Amniotic stem cell (primary cell): ENCODE measurements around the gene TET2.

Experiments
- DNase-seq: peaks from one replicate; lab custom pipeline; 2025; lab: John Stamatoyannopoulos, UW

Gene TET2

DNA sequence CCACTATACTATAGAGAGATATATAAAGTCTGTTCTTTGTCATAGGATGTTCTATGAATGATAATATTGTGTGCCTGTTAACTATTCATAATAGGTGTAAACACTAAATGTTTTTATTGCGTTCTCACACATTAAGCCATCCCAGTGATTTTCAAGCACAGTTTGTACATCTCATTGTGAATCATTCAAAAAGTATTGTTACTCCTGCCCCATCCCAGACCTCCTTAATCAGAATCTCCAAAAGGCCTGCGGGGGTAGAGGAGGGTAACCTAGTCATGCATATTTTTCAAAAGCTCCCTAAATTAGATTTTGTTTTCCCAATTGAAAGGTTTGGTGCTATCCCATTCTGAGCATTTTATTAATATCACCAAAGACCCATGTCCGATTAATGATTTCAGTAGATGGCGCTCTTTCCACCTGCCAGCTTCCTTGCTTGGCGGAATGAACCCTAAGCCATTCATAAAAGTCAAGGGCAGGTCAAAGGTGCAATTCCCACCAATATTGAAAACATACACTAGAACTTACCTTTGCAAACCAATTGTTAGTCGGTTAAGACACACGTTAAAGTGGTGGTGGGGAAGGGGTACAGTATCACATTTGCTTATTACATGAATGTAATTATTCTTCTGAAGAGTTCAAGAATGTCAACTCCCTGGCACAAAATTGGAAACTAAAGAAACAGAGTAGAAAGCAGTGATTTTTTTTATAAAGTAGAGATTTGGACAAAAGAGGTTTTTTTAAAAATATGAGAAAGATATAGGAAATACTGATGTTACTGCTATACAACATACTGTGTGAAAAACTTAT lies 5.8 kb upstream of the TET2 start:
- no peak for DNase-seq

DNA sequence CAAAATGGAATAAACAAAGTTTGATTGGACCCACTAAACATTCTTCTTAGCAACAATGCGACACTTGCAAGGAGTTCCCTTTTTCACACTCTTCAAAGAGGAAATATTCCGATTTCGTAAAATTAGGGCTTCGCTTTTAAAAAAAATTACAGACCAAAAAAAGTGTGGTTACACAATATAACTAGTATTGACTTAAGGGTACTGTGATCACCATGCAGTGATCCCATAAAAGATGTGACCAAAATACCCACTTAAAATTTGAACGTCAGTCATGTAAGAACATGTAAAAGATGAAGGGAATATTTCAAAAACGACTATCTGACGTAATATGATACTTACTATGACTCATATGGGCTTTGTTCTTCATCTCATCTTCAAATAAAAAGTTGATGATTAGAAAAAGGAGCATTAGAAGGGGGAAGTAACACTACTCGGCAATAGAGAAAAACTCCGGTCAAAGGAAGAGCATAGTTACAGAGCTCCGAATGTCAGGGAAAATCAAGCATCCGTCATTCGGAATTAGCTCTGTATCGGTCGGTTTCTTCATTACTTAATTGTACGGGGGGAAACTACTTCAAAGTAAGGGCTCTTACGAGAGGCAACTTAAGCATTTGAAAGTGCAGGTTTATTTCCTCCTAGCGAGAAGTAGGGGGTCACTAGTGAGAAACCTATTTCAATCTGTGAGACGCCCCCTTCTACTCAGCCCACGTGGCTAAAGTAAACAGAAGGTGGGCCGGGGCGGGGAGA lies 1.3 kb upstream of the TET2 start:
- DNase-seq, result no peak

DNA sequence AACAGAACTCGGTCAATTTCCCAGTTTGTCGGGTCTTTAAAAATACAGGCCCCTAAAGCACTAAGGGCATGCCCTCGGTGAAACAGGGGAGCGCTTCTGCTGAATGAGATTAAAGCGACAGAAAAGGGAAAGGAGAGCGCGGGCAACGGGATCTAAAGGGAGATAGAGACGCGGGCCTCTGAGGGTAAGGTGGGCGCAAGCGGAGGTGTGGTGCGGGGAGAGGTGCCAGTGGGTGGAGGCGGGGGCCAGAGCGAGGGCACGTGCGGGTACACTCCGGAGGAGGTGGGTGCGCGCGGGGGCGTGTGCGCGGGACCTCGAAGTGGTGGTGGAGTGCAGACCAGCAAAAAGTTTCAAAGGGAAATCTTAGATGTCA lies 787 bp upstream of the TET2 start:
- DNase-seq, result no peak

DNA sequence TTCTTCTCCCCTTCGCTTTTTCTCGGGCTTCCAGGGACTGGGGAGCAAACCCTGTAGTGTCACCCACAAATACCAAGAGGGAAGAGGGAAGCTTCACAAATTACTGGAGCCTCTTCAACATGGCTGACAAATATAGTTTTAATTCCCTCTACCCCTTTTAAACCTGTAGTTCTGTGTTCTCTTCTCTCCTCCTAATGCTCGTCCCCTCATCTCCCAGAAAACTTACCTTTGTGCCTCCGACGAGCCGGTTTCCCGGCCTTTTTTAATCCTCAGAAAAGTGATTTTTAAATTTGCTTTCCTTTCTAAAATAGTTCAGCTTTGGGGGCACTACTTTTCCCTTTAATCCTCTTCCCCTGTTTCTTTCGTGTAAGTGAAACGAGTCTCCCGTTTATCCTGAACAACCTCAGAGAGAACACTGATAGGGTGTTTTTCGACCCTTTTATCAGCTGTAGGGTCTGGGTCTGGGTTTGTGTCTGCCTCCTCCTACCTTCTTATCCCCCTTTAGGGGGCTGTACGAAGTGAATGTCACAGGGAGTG lies 408 bp downstream of the TET2 start:
- no peak for DNase-seq

DNA sequence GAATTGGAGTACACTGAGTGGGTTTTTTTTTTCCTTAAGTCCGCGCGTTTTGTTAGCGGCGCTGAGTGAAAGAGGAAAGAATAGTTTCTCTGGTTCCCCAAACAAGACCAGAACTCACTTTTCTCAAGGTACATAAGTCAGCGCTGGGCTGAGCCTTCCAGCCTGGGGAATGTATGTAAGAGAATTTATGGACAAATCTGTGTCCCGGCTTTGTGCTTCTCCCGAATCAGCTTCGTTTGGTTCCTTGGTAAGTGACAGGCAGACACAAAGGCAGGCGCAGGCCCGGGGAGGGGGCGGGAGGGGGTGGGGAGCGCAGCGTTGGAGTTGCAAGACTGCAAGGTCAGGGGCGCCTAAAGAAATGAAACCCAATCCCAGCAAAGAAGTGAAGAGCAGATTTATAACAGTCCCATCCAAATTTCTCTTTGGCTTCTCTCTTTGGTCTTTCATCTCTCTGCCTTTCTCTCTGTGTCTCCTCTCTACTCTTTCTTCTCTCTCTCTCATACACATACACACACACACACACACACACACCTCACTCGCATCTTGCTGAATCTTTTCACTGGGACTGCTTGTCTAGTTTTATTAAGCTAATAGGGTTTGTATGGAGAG lies 981 bp downstream of the TET2 start:
- no peak for DNase-seq

DNA sequence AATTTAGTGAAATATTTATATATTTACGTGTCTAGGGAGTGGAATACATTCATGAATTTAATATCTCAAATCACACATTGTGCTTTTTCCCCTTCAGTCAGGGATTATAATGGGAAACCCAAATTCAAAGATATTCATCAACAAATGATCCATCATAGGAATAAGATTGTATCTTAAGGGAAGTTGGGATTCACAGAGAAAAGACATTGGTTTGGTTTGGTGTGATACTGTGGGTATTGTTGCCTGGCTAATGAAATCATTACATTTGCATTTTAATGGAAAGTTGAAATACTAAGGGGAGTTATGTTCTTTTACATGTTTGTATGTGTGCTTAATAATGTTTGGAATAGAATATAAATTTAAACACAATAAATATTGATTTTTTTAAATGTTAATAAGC lies 1.7 kb downstream of the TET2 start:
- no peak for DNase-seq

DNA sequence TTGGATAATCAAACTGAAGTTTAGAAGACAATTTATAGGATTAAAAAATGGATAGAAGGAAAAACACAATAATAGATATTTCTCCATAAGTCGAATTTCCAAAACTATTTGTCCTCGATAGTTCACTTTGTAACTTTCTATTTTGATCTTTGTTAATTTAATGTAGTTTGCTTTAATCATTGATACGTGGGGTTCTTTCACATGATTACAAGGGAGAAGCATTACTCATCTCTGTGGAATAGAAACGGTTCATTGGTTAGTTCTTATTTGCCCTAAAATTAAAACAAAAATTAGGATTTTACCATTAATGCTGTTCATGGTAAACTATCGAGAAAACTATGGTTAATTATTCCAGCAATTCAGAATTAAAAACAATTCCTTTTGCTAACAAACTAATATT lies 2.1 kb downstream of the TET2 start:
- DNase-seq, result no peak

DNA sequence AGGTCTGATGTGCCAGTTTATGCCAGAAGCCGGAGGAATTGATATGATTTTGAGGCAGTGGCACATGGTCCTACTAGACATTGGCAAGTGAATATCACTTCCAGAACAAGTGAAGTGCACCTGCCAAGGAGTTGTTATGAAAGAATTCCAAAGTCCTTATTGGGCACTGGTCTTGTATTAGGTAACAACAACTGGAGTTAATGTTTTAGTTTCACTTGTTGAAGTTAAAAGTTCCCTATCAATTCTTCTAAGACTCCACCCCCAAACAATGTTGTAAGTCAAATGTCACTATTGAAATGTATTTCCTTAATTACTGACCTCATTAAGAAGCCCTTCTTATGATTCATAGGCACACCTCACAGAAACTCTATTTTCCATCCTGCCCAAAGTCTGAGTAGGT lies 3.1 kb downstream of the TET2 start:
- no peak for DNase-seq

DNA sequence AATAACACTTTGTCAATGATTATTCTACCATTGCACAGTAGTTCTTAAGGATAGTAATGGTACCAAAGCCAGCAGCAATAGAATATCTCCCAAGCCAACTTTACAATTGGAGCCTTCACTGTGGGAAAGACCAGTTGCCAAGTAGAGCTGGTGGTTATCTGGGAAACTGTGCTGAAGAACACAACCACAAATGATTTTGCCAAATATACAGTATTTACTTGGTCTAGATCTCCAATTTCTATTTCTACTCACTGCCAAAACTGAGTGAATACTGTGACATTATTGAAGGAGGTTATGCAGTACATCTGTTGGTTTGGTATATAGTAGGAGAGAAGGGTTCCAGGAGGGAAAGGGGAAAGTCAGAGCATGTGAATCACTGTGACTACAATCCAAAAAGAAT lies 3.8 kb downstream of the TET2 start:
- no peak for DNase-seq

DNA sequence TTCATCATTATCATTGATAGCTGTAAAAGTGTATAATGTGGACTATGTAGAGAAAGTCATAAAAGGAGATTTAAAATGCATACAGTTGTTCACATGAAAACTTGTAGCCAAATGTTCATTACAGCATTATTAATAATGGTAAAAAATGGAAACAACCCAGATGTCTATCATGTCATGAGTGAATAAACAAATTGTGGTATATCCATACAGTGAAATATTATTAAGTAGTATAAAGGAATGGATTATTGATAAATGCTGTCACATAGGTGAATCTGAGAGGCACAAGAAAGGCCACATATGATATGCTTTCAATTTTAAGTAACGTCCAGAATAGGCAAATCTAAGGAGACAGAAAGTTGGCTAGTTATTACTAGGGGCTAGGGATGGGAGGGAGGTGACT lies 7.1 kb downstream of the TET2 start:
- DNase-seq, result no peak

DNA sequence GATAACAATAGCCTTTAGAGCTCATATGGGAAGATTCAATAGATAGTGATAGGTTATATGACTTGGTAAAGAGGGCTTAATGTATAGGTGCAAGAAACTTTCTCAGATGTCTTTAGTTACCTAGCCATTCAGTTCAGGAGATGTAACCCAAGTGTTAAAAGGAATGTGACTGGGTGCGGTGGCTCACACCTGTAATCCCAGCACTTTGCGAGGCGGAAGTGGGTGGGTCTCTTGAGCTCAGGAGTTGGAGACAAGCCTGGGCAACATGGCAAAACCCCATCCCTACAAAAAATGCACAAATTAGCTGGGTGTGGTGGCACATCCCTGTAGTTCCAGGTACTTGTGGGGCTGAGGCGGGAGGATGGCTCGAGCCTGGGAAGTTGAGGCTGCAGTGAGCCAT lies 7.9 kb downstream of the TET2 start:
- no peak for DNase-seq

DNA sequence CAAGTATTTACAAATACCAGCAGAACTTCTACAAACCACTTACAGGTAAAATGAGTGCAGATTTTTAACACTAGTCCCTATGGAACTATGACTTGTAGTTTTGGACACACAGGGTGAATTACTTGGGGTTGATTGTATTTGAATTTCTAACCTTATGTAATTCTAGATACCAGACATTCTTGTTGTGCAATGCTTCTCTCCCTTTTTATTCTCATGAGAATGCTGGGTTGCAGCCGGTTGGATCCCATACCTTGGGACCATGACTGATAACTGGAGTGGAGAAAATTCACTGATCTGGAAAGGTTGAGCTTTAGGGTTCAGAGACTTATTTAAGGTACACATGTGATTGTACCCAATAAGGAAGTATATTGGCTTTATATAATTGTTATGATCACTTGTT lies 8.8 kb downstream of the TET2 start:
- DNase-seq, result no peak

DNA sequence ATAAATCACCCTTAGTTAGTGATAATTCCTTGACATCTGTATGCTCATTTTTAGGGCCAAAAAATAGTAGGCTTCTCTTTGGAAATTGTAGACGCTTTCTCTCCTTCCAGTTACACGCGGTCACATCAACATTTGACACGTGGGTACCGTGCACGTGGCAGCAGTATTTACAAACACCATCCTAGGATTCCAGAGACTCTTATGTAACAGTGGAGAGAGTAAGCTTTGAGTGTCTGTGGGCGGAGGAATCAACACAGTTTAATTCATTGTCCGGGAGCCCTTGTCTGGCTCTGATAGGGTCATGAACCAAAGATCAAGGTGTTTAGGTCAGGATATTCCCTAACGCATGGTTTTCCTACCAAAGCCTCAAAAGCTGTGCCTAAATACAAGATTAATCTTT lies 12.2 kb downstream of the TET2 start:
- DNase-seq, result no peak

DNA sequence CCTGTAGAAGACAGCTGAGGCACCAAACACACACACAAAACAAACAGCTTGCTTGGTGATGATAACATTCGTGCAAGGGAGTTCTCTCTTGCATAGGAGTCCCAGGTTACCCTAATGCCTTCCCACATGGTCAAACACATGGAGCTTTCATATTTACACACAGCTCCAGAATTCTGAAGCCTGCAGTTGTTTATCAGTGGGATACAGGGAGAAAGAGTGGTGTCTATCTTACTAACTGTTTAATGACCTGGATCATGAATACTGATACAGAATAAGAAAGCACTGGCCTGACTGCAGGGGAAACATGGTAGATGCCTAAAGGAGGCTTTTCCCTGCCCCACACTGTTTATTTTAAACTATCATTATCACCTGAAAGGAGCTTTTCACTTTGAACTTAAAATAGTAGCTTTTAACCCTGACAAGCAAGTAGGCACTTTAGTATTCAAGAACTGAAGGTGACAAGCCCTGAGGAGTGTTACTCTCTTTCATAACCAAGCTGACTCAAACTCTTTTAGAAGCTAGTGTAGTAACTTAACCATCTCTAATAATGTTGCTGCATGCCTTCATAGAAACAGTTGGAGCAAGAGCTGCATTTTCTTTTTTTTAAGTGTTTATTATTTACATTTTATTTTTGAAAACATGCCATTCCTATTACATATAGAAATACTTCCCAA lies 15.6 kb downstream of the TET2 start:
- no peak for DNase-seq

DNA sequence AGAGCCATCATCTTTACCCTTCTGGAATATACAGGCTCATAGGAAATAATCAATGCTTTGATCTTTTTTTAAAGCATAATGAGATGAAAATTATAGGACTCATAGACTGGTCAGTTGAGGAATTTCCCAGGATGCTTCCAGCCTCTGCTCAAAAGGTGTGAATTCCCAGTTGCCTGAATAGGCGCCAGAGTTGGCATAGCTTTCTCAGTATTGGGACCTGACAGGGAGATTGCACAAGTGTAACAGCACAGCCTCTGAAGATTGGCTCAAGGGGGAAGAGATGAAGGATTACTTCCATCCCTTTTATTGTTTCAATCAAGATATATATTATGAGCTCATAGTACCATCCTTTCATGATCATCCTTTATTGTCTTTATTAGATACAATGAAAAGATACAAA lies 17.9 kb downstream of the TET2 start:
- no peak for DNase-seq

DNA sequence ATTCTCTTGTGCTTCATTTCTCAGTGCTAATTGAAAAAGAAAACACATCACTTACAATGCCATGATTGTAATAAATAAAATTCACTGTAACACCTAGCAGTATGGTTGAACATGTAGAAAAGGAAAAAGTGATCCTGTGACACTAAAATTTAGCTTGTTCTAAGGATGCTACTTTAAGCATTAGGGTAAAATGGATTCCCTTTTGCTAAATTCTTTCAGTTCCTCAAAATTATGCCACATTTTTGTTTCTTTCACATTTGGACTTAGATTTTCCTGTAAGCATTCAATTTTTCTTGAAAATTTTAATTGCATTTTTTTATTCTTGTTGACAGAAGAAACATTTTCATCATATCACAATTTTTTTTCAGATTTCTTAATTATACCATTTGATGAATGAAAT lies 19.4 kb downstream of the TET2 start:
- no peak for DNase-seq

DNA sequence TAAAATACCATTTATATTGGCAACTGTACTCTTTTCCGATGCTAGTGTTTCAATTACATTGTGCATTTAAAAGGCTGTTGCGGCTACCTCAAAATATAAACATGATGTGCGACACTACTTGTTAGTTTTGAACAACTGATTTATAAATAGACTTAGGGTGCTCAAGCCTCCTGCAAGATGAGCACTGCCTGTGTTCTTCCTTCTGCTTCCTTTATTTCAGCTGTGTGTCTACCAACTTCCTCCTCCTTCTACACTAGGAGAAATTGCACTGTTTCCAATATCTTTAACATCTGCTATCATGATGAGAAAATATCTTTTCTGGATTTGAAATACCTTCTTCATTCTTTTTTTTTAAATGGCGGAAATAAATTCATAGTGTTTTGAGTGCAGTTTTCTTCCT lies 24.0 kb downstream of the TET2 start:
- no peak for DNase-seq

DNA sequence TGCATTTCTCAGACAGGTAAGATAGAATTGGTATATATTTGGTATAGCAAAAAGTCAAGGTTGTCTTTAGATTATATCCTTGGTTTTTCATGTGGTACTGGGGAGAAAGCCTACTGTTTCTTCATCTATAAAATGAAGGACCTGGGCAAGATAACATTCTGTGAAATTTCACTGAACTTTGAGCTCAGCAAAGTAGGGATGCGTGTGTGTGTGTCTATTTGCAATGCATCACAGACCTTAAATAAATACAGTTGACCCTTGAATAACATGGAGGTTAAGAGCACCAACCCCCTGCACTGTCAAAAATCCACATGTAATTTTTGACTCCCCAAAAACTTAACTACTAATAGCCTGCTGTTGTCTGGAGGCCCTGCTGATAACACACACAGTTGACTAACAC lies 25.2 kb downstream of the TET2 start:
- no peak for DNase-seq

DNA sequence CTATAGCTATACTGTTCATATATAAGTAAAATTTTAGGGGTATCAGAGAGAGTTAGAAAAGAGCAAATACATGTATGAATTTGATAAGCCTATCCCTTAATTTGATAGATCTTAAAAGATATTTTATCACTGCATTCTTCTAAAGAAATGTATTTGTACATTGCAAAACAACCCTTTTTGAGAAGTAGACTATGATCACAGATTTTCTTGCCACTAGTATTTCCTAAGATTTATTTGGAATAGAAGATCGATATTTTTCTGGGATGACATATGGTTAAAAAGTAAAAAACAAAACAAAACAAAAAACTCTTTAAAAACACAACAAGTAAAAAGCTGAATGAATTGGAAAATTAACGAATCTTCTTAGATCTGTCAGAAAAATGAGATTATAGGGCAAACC lies 27.4 kb downstream of the TET2 start:
- DNase-seq, result no peak

DNA sequence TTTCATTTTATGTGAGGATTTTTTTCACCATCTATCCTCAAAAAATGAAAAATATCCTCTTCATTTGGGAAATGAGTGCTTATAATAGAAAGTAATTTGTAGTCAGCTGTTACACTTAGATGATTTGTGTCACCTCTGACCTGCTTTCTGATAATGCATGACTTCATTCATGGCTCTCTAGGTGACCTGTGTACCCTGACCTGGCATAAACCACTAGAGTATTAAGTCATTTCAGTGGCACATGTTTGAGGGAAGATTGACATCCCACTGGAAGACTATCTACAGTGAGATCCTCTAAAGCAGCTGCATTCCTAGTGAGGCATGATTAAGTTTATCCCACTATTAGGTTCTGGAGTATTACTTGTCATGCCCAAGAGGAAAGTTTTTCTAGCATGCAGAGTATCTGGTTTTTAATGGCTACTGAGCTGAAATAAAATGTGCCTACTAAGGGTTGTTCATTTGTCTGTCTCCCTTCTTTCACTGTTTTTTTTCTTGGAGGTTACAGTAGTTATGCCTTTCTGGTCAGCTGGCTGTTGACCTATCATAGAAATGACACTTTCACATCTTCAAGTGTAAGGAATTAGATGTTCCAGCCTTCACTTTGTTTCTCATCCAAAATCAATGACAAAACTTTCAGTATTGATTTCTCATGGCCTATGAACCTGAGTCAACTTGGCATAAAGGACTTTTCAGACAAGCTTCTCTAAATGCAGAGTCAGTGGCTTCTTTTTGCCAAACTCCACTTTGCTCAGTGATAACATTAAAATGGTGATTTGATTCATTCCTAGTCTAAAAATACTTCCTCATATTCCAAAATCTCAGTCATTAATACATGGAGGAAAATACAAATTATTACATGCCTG lies 33.1 kb downstream of the TET2 start:
- DNase-seq, result no peak

DNA sequence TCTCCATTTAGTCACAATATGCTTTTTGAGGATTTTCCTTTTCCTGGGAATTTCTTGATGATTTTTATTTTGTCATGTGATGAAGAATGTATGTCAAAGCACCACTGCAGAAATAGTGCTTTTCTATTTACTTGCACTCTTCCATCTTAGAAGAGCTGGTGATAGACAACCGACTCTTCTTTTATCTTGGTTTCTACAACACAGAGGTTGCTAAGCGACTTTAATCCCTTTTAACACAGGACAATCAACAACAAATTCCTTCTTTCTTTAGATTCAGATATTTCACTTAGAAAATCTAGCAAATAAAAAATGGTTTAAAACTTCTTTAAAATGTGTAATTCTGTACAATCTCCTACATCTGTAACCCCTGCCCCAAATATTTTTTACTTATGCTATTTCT lies 34.6 kb downstream of the TET2 start:
- DNase-seq, result no peak

DNA sequence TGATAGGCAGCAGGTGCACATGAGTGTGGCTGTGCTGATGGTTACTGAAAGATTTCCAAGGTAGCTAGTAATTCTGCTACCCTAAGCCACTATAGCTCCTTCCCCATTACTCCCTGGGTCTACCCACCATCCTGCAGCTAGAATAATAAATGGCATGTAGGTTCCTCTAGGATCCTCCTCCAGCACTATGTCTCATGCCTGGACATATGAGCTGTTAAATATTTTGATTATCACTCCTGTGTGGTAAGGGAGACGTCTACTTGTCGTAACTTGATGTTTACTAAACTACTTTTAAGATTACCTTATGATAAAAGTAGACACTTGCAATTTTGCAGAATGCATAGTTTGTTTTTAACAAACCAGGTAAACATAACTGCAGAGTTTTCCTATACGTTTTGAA lies 35.5 kb downstream of the TET2 start:
- no peak for DNase-seq
